DOHH2 (cell line): Measurements from ENCODE around the gene IQCF5.

Experiments
- EZH2phosphoT487 ChIP-seq: fragments of 200-600 bp; sonication (generic); IDR thresholded peaks from 2 replicates; pipeline ENCODE4 v1.6.1; 2017; ENCODE audit warnings: borderline replicate concordance, mild to moderate bottlenecking, antibody characterized with exemption, low read length, moderate library complexity, mixed read lengths
- TF ChIP-seq, protein P1 (sequence below): fragments of 200-600 bp; sonication (generic); IDR thresholded peaks from one replicate; pipeline ENCODE4 v1.5.1; 2014; ENCODE audit warnings: antibody characterized with exemption, mild to moderate bottlenecking, low read depth, low read length; ENCODE audit not compliant: poor library complexity, severe bottlenecking

GRCh38 chr3:51876186-51876585 lies 785 bp upstream of the IQCF5 start:
- TF ChIP-seq, protein P1, sequence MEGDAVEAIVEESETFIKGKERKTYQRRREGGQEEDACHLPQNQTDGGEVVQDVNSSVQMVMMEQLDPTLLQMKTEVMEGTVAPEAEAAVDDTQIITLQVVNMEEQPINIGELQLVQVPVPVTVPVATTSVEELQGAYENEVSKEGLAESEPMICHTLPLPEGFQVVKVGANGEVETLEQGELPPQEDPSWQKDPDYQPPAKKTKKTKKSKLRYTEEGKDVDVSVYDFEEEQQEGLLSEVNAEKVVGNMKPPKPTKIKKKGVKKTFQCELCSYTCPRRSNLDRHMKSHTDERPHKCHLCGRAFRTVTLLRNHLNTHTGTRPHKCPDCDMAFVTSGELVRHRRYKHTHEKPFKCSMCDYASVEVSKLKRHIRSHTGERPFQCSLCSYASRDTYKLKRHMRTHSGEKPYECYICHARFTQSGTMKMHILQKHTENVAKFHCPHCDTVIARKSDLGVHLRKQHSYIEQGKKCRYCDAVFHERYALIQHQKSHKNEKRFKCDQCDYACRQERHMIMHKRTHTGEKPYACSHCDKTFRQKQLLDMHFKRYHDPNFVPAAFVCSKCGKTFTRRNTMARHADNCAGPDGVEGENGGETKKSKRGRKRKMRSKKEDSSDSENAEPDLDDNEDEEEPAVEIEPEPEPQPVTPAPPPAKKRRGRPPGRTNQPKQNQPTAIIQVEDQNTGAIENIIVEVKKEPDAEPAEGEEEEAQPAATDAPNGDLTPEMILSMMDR, result no peak
- TF ChIP-seq EZH2phosphoT487, result no peak
